ENCODE measurements around the gene ATP2B3.

The ATP2B3 gene

GRCh38 chrX:153488231-153488914, 29.1 kb upstream of the ATP2B3 start:
- H3K4me3 ChIP-seq (ENCODE audit: low read length): no peak overlapping the region
- H3K27me3 ChIP-seq (ENCODE audit: control insufficient read depth, insufficient read depth, low read length): no peaks in the 10 kb centered on the region
- WGBS (ENCODE audit: insufficient coverage, insufficient read length): no CpG with 5 or more reads among the region's 27 CpGs
- no peaks in the 10 kb centered on the region for H3K9me3 ChIP-seq (ENCODE audit: control insufficient read depth, insufficient read depth, low read length)
- no peak overlapping the region for H3K27ac ChIP-seq (ENCODE audit: low read length)
- no peak for DNase-seq (ENCODE audit: low read depth, low spot score)
- H3K36me3 ChIP-seq (ENCODE audit: control insufficient read depth, insufficient read depth, low read length): no peaks in the 10 kb centered on the region
- peaks cover 2% of the 10 kb centered on the region; the same call in 1 of the 2 replicates for H3K4me1 ChIP-seq (ENCODE audit: control insufficient read depth, insufficient read depth, low read length)

- no peak overlapping the region for H3K4me3 ChIP-seq (ENCODE audit: low read length)
- H3K36me3 ChIP-seq (ENCODE audit: control insufficient read depth, insufficient read depth, low read length): no peaks in the 10 kb centered on the region
- peaks cover 2% of the 10 kb centered on the region; the same call in 1 of the 2 replicates for H3K4me1 ChIP-seq (ENCODE audit: control insufficient read depth, insufficient read depth, low read length)
- H3K27ac ChIP-seq (ENCODE audit: low read length): no peak overlapping the region
- no peaks in the 10 kb centered on the region for H3K9me3 ChIP-seq (ENCODE audit: control insufficient read depth, insufficient read depth, low read length)
- DNase-seq (ENCODE audit: low read depth, low spot score): no peak
- WGBS (ENCODE audit: insufficient coverage, insufficient read length): no CpG with 5 or more reads among the region's 20 CpGs
- no peaks in the 10 kb centered on the region for H3K27me3 ChIP-seq (ENCODE audit: control insufficient read depth, insufficient read depth, low read length)
Measured at GRCh38 chrX:153490217-153490930, 27.1 kb upstream of the ATP2B3 start.

GRCh38 chrX:153491351-153491914, 26.0 kb upstream of the ATP2B3 start:
- Histone ChIP-seq H3K9me3 (ENCODE audit: control insufficient read depth, insufficient read depth, low read length) (no peaks in the 10 kb centered on the region), H3K36me3 (ENCODE audit: control insufficient read depth, insufficient read depth, low read length) (no peaks in the 10 kb centered on the region), H3K4me1 (ENCODE audit: control insufficient read depth, insufficient read depth, low read length) (no peaks in the 10 kb centered on the region; the same call in 1 of the 2 replicates), H3K4me3 (ENCODE audit: low read length) (no peak overlapping the region), H3K27ac (ENCODE audit: low read length) (no peak overlapping the region), H3K27me3 (ENCODE audit: control insufficient read depth, insufficient read depth, low read length) (no peaks in the 10 kb centered on the region)
- no peak for DNase-seq (ENCODE audit: low read depth, low spot score)
- WGBS (ENCODE audit: insufficient coverage, insufficient read length): no CpG with 5 or more reads among the region's 10 CpGs

GRCh38 chrX:153491918-153492317, 25.5 kb upstream of the ATP2B3 start:
- Histone ChIP-seq H3K9me3 (ENCODE audit: control insufficient read depth, insufficient read depth, low read length) (no peaks in the 10 kb centered on the region), H3K27me3 (ENCODE audit: control insufficient read depth, insufficient read depth, low read length) (no peaks in the 10 kb centered on the region), H3K4me1 (ENCODE audit: control insufficient read depth, insufficient read depth, low read length) (no peaks in the 10 kb centered on the region; the same call in 1 of the 2 replicates), H3K36me3 (ENCODE audit: control insufficient read depth, insufficient read depth, low read length) (no peaks in the 10 kb centered on the region), H3K27ac (ENCODE audit: low read length) (no peak overlapping the region), H3K4me3 (ENCODE audit: low read length) (no peak overlapping the region)
- no peak for DNase-seq (ENCODE audit: low read depth, low spot score)
- WGBS (ENCODE audit: insufficient coverage, insufficient read length): no CpG with 5 or more reads among the region's 11 CpGs

GRCh38 chrX:153492543-153492942, 24.9 kb upstream of the ATP2B3 start:
- H3K27ac ChIP-seq (ENCODE audit: low read length): no peak overlapping the region

GRCh38 chrX:153493085-153493484, 24.4 kb upstream of the ATP2B3 start:
- Histone ChIP-seq H3K27ac (ENCODE audit: low read length) (no peak overlapping the region), H3K4me1 (ENCODE audit: control insufficient read depth, insufficient read depth, low read length) (no peaks in the 10 kb centered on the region; the same call in 1 of the 2 replicates), H3K9me3 (ENCODE audit: control insufficient read depth, insufficient read depth, low read length) (no peaks in the 10 kb centered on the region), H3K36me3 (ENCODE audit: control insufficient read depth, insufficient read depth, low read length) (no peaks in the 10 kb centered on the region), H3K4me3 (ENCODE audit: low read length) (no peak overlapping the region), H3K27me3 (ENCODE audit: control insufficient read depth, insufficient read depth, low read length) (no peaks in the 10 kb centered on the region)
- DNase-seq (ENCODE audit: low read depth, low spot score): no peak
- no CpG with 5 or more reads among the region's 11 CpGs for WGBS (ENCODE audit: insufficient coverage, insufficient read length)

More at GRCh38 chrX:153492543-153492942, 24.9 kb upstream of the ATP2B3 start:
- Histone ChIP-seq H3K9me3 (ENCODE audit: control insufficient read depth, insufficient read depth, low read length) (no peaks in the 10 kb centered on the region), H3K27me3 (ENCODE audit: control insufficient read depth, insufficient read depth, low read length) (no peaks in the 10 kb centered on the region), H3K4me3 (ENCODE audit: low read length) (no peak overlapping the region), H3K36me3 (ENCODE audit: control insufficient read depth, insufficient read depth, low read length) (no peaks in the 10 kb centered on the region), H3K4me1 (ENCODE audit: control insufficient read depth, insufficient read depth, low read length) (no peaks in the 10 kb centered on the region; the same call in 1 of the 2 replicates)
- no peak for DNase-seq (ENCODE audit: low read depth, low spot score)
- no CpG with 5 or more reads among the region's 12 CpGs for WGBS (ENCODE audit: insufficient coverage, insufficient read length)

GRCh38 chrX:153494061-153494460, 23.4 kb upstream of the ATP2B3 start:
- no CpG with 5 or more reads among the region's 12 CpGs for WGBS (ENCODE audit: insufficient coverage, insufficient read length)
- Histone ChIP-seq H3K4me1 (ENCODE audit: control insufficient read depth, insufficient read depth, low read length) (no peaks in the 10 kb centered on the region), H3K9me3 (ENCODE audit: control insufficient read depth, insufficient read depth, low read length) (no peaks in the 10 kb centered on the region), H3K27me3 (ENCODE audit: control insufficient read depth, insufficient read depth, low read length) (no peaks in the 10 kb centered on the region), H3K27ac (ENCODE audit: low read length) (no peak overlapping the region), H3K36me3 (ENCODE audit: control insufficient read depth, insufficient read depth, low read length) (no peaks in the 10 kb centered on the region), H3K4me3 (ENCODE audit: low read length) (no peak overlapping the region)
- DNase-seq (ENCODE audit: low read depth, low spot score): no peak

- WGBS (ENCODE audit: insufficient coverage, insufficient read length): no CpG with 5 or more reads among the region's 41 CpGs
Measured at GRCh38 chrX:153494541-153495361, 22.7 kb upstream of the ATP2B3 start, which contains the start of gene BGN. TSS of gene BGN (plus strand) at chrX:153494980. CDS start at chrX:153504632, 9,652 bp downstream.

GRCh38 chrX:153495362-153495751, 22.1 kb upstream of the ATP2B3 start:
- WGBS (ENCODE audit: insufficient coverage, insufficient read length): no CpG with 5 or more reads among the region's 17 CpGs
- Histone ChIP-seq H3K27me3 (ENCODE audit: control insufficient read depth, insufficient read depth, low read length) (no peaks in the 10 kb centered on the region), H3K9me3 (ENCODE audit: control insufficient read depth, insufficient read depth, low read length) (no peaks in the 10 kb centered on the region), H3K4me1 (ENCODE audit: control insufficient read depth, insufficient read depth, low read length) (no peaks in the 10 kb centered on the region), H3K36me3 (ENCODE audit: control insufficient read depth, insufficient read depth, low read length) (no peaks in the 10 kb centered on the region), H3K4me3 (ENCODE audit: low read length) (no peak overlapping the region), H3K27ac (ENCODE audit: low read length) (no peak overlapping the region)
- no peak for DNase-seq (ENCODE audit: low read depth, low spot score)

More at GRCh38 chrX:153494541-153495361, 22.7 kb upstream of the ATP2B3 start, which contains the start of gene BGN:
- H3K27ac ChIP-seq (ENCODE audit: low read length): no peak within 1 kb of the TSS
- H3K36me3 ChIP-seq (ENCODE audit: control insufficient read depth, insufficient read depth, low read length): no peaks in the 10 kb centered on the region
- H3K4me3 ChIP-seq (ENCODE audit: low read length): peak within 1 kb of the TSS; percentile 24; the same call in 1 of the 2 replicates
- DNase-seq (ENCODE audit: low read depth, low spot score): no peak
- no peaks in the 10 kb centered on the region for H3K4me1 ChIP-seq (ENCODE audit: control insufficient read depth, insufficient read depth, low read length)
- H3K9me3 ChIP-seq (ENCODE audit: control insufficient read depth, insufficient read depth, low read length): no peaks in the 10 kb centered on the region
- H3K27me3 ChIP-seq (ENCODE audit: control insufficient read depth, insufficient read depth, low read length): no peaks in the 10 kb centered on the region
